ENCODE data around the gene TTC23. TPM values are rescaled to one million over a fixed set of nuclear protein-coding genes. Genes with fewer than 3 reads are reported as not detected.

TTC23 gene
- total and polyA plus RNA-seq, 9 of the 15 experiments (the other 6 are each of a cell fraction or from before 2014, with no cell fraction given): 0.41 to 4.5 (median 2.5) TPM

- TF ChIP-seq RERE (CRISPR knock-in tag; IDR thresholded peaks at IDR 0.05; ENCODE audit: borderline replicate concordance) (no peak), GABPB2 (CRISPR knock-in tag; conservative IDR thresholded peaks at IDR 0.05) (no peak), HDAC2 (IDR thresholded peaks at IDR 0.05) (no peak), ZNF764 (CRISPR knock-in tag; IDR thresholded peaks at IDR 0.05; ENCODE audit: low read depth) (no peak), PATZ1 (CRISPR knock-in tag; IDR thresholded peaks at IDR 0.05; ENCODE audit: borderline replicate concordance) (no peak)
- TF ChIP-seq, protein P1, sequence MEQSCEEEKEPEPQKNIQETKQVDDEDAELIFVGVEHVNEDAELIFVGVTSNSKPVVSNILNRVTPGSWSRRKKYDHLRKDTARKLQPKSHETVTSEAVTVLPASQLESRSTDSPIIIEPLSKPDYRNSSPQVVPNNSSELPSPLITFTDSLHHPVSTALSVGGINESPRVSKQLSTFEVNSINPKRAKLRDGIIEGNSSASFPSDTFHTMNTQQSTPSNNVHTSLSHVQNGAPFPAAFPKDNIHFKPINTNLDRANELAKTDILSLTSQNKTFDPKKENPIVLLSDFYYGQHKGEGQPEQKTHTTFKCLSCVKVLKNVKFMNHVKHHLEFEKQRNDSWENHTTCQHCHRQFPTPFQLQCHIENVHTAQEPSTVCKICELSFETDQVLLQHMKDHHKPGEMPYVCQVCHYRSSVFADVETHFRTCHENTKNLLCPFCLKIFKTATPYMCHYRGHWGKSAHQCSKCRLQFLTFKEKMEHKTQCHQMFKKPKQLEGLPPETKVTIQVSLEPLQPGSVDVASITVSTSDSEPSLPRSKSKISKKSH (CRISPR knock-in tag; IDR thresholded peaks at IDR 0.05): no peak
Observed at GRCh38 chr15:99172171-99172570, 77.2 kb downstream of the TTC23 start (continued).

Measured in K562 (cell line).